HG02938 (cell line): ENCODE data around the gene CCDC170.
"Not testable (repeated sequence)": the region's sequence is repeated elsewhere in the genome, so short reads cannot be mapped to it uniquely, and the experiment has no call there.

Experiments used
- ATAC-seq: cut with Tn5 transposase; IDR thresholded peaks from one replicate; pipeline ENCODE4 v1.9.1; 2021; ENCODE audit warnings: mild to moderate bottlenecking, moderate library complexity; ENCODE audit not compliant: unreplicated experiment

The CCDC170 gene

GRCh38 chr6:151494235-151494935 lies 568 bp downstream of the CCDC170 start:
- no peak for ATAC-seq

GRCh38 chr6:151494936-151495320 lies 1.1 kb downstream of the CCDC170 start:
- ATAC-seq = no peak

- ATAC-seq = no peak
These were observed 1.6 kb downstream of the CCDC170 start for GRCh38 chr6:151495380-151495779.

- ATAC-seq = peak; percentile 43
These were observed 4.1 kb downstream of the CCDC170 start for GRCh38 chr6:151497905-151498304.

GRCh38 chr6:151498327-151498726 lies 4.5 kb downstream of the CCDC170 start:
- peak; percentile 83 for ATAC-seq

GRCh38 chr6:151499551-151499950 lies 5.7 kb downstream of the CCDC170 start:
- no peak for ATAC-seq

GRCh38 chr6:151501511-151502136 lies 7.8 kb downstream of the CCDC170 start:
- no peak for ATAC-seq

GRCh38 chr6:151502499-151502898 lies 8.7 kb downstream of the CCDC170 start:
- ATAC-seq = no peak

GRCh38 chr6:151506761-151507160 lies 12.9 kb downstream of the CCDC170 start:
- no peak for ATAC-seq

- ATAC-seq = no peak
These were observed 15.2 kb downstream of the CCDC170 start for GRCh38 chr6:151509048-151509447.

GRCh38 chr6:151512481-151512880 lies 18.7 kb downstream of the CCDC170 start:
- no peak for ATAC-seq

- no peak for ATAC-seq
These were observed 20.3 kb downstream of the CCDC170 start for GRCh38 chr6:151514000-151514730.

- ATAC-seq = not testable (repeated sequence)
These were observed 25.2 kb downstream of the CCDC170 start for GRCh38 chr6:151518992-151519391.

- no peak for ATAC-seq
These were observed 29.2 kb downstream of the CCDC170 start for GRCh38 chr6:151523034-151523433.

- ATAC-seq = no peak
These were observed 30.2 kb downstream of the CCDC170 start for GRCh38 chr6:151524059-151524458.

- ATAC-seq = no peak
These were observed 40.8 kb downstream of the CCDC170 start for GRCh38 chr6:151534576-151534975.

GRCh38 chr6:151535476-151536187 lies 41.8 kb downstream of the CCDC170 start:
- ATAC-seq = no peak

- ATAC-seq = no peak
These were observed 42.3 kb downstream of the CCDC170 start for GRCh38 chr6:151536188-151536479.

GRCh38 chr6:151537556-151537955 lies 43.7 kb downstream of the CCDC170 start:
- no peak for ATAC-seq

- ATAC-seq = no peak
These were observed 45.9 kb downstream of the CCDC170 start for GRCh38 chr6:151539506-151540268.

- no peak for ATAC-seq
These were observed 50.6 kb downstream of the CCDC170 start for GRCh38 chr6:151544453-151544852.
